WTC11 (cell line): ENCODE measurements around the gene CYP24A1. TPM values are rescaled to one million over a fixed set of nuclear protein-coding genes. Genes with fewer than 3 reads are reported as not detected.

ENCODE experiments used
- ATAC-seq: fragments of 200-7000 bp; cut with Tn5 transposase; 2 replicates; pipeline ENCODE4 v1.10.0; 2021; ENCODE audit warnings: mild to moderate bottlenecking, moderate library complexity
- CTCF ChIA-PET: fragments of 300-600 bp; sonication (Branson Sonifier 250); formaldehyde crosslinking; loops from one replicate; lab custom pipeline; 2021; ENCODE audit warnings: antibody characterized with exemption; lab: Charles Lee
- POLR2A ChIA-PET: fragments of 350-600 bp; sonication (Branson Sonifier 250); formaldehyde crosslinking; loops from one replicate; lab custom pipeline; 2021; ENCODE audit warnings: antibody characterized with exemption; lab: Charles Lee
- DNase-seq: peaks from one replicate; pipeline ENCODE4 v3.0.0; 2021; ENCODE audit warnings: low spot score
- H3K27ac Mint-ChIP-seq: 2 replicates; pipeline ENCODE4 v1.8.0; 2021; ENCODE audit warnings: mixed read lengths
- H3K27me3 Mint-ChIP-seq: 2 replicates; pipeline ENCODE4 v1.8.0; 2021; ENCODE audit warnings: low read depth, mild to moderate bottlenecking, moderate library complexity, mixed read lengths
- H3K36me3 Mint-ChIP-seq: 2 replicates; pipeline ENCODE4 v1.8.0; 2021; ENCODE audit warnings: mixed read lengths
- H3K4me1 Mint-ChIP-seq: 2 replicates; pipeline ENCODE4 v1.8.0; 2022; ENCODE audit warnings: mixed read lengths
- H3K4me3 Mint-ChIP-seq: 2 replicates; pipeline ENCODE4 v1.8.0; 2021; ENCODE audit warnings: mild to moderate bottlenecking, moderate library complexity, mixed read lengths
- H3K9me3 Mint-ChIP-seq: 2 replicates; pipeline ENCODE4 v1.8.0; 2021; ENCODE audit warnings: mixed read lengths
- ATF1 ChIP-seq: sonication (generic); formaldehyde crosslinking; IDR thresholded peaks from 2 replicates; pipeline ENCODE4 v1.8.1; 2023; ENCODE audit warnings: mild to moderate bottlenecking, moderate library complexity, missing genetic modification reagents
- CREB1 ChIP-seq: sonication (generic); formaldehyde crosslinking; IDR thresholded peaks from 2 replicates; pipeline ENCODE4 v1.8.0; 2023; ENCODE audit warnings: mild to moderate bottlenecking, missing genetic modification reagents
- CREM ChIP-seq: sonication (generic); formaldehyde crosslinking; IDR thresholded peaks from 2 replicates; pipeline ENCODE4 v1.8.1; 2022; ENCODE audit warnings: mild to moderate bottlenecking, missing genetic modification reagents, moderate library complexity
- MYBL2 ChIP-seq: sonication (generic); formaldehyde crosslinking; IDR thresholded peaks from 2 replicates; pipeline ENCODE4 v1.8.1; 2023; ENCODE audit warnings: mild to moderate bottlenecking, moderate library complexity, missing genetic modification reagents
- NR3C1 ChIP-seq: sonication (generic); formaldehyde crosslinking; conservative IDR thresholded peaks from 2 replicates; pipeline ENCODE4 v1.8.1; 2023; ENCODE audit warnings: low read depth, mild to moderate bottlenecking, missing genetic modification reagents
- SMAD3 ChIP-seq: sonication (generic); formaldehyde crosslinking; IDR thresholded peaks from 2 replicates; pipeline ENCODE4 v1.8.0; 2022; ENCODE audit warnings: missing genetic modification reagents, mild to moderate bottlenecking, borderline replicate concordance
- USF1 ChIP-seq: sonication (generic); formaldehyde crosslinking; IDR thresholded peaks from 2 replicates; pipeline ENCODE4 v1.8.0; 2022; ENCODE audit warnings: mild to moderate bottlenecking, missing genetic modification reagents
- ZNF317 ChIP-seq: sonication (generic); formaldehyde crosslinking; IDR thresholded peaks from 2 replicates; pipeline ENCODE4 v1.8.1; 2023; ENCODE audit warnings: low read depth, mild to moderate bottlenecking, moderate library complexity, missing genetic modification reagents, borderline replicate concordance
- ZNF425 ChIP-seq: fragments of 250-450 bp; sonication (Bioruptor Pico); conservative IDR thresholded peaks from 2 replicates; pipeline ENCODE4 v1.9.0; 2021; ENCODE audit warnings: mild to moderate bottlenecking
- ZNF532 ChIP-seq: fragments of 250-450 bp; sonication (Bioruptor Pico); IDR thresholded peaks from 2 replicates; pipeline ENCODE4 v1.9.0; 2021; ENCODE audit warnings: mild to moderate bottlenecking, borderline replicate concordance
- total RNA-seq: library from RNA; stranded (reverse); gene quantifications from 3 replicates; pipeline ENCODE4 v1.2.3, GENCODE V29; 2021
- TF ChIP-seq, protein P1 (sequence below): fragments of 250-450 bp; sonication (Bioruptor Pico); IDR thresholded peaks from 2 replicates; pipeline ENCODE4 v1.9.0; 2021; ENCODE audit warnings: mild to moderate bottlenecking
- TF ChIP-seq, protein P2 (sequence below): sonication (generic); formaldehyde crosslinking; IDR thresholded peaks from 2 replicates; pipeline ENCODE4 v1.8.0; 2023; ENCODE audit warnings: missing genetic modification reagents, mild to moderate bottlenecking, borderline replicate concordance
- TF ChIP-seq, protein P3 (sequence below): sonication (generic); formaldehyde crosslinking; IDR thresholded peaks from 2 replicates; pipeline ENCODE4 v1.8.0; 2022; ENCODE audit warnings: mild to moderate bottlenecking, missing genetic modification reagents
- TF ChIP-seq, protein P4 (sequence below): sonication (generic); formaldehyde crosslinking; IDR thresholded peaks from 2 replicates; pipeline ENCODE4 v1.8.0; 2022; ENCODE audit warnings: mild to moderate bottlenecking, missing genetic modification reagents
- TF ChIP-seq, protein P5 (sequence below): sonication (generic); formaldehyde crosslinking; IDR thresholded peaks from 2 replicates; pipeline ENCODE4 v1.8.1; 2022; ENCODE audit warnings: low read depth, mild to moderate bottlenecking, moderate library complexity, missing genetic modification reagents, borderline replicate concordance

Gene CYP24A1
- total RNA-seq, 1 experiment from 2014 or later = not detected

GRCh38 chr20:54140486-54140885 lies 33.3 kb downstream of the CYP24A1 start:
- H3K4me3 Mint-ChIP-seq = no peak overlapping the region
- H3K9me3 Mint-ChIP-seq = peaks cover 16% of the 10 kb centered on the region
- no peak overlapping the region for H3K27ac Mint-ChIP-seq
- TF ChIP-seq ATF1 (CRISPR knock-in tag) = no peak
- TF ChIP-seq USF1 (CRISPR knock-in tag) = no peak
- no peaks in the 10 kb centered on the region for H3K4me1 Mint-ChIP-seq
- DNase-seq (no peak), ATAC-seq (no peak)
- no peaks in the 10 kb centered on the region for H3K27me3 Mint-ChIP-seq
- POLR2A ChIA-PET = no interaction called here
- no peaks in the 10 kb centered on the region for H3K36me3 Mint-ChIP-seq
- CTCF ChIA-PET = no interaction called here

GRCh38 chr20:54140067-54140466 lies 33.7 kb downstream of the CYP24A1 start:
- H3K4me1 Mint-ChIP-seq = no peaks in the 10 kb centered on the region
- no peaks in the 10 kb centered on the region for H3K27me3 Mint-ChIP-seq
- ATAC-seq = no peak
- no peak for DNase-seq
- no peaks in the 10 kb centered on the region for H3K36me3 Mint-ChIP-seq
- no peak overlapping the region for H3K27ac Mint-ChIP-seq
- POLR2A ChIA-PET = no interaction called here
- H3K9me3 Mint-ChIP-seq = peaks cover 16% of the 10 kb centered on the region
- H3K4me3 Mint-ChIP-seq = no peak overlapping the region
- CTCF ChIA-PET = no interaction called here
- TF ChIP-seq, protein P1, sequence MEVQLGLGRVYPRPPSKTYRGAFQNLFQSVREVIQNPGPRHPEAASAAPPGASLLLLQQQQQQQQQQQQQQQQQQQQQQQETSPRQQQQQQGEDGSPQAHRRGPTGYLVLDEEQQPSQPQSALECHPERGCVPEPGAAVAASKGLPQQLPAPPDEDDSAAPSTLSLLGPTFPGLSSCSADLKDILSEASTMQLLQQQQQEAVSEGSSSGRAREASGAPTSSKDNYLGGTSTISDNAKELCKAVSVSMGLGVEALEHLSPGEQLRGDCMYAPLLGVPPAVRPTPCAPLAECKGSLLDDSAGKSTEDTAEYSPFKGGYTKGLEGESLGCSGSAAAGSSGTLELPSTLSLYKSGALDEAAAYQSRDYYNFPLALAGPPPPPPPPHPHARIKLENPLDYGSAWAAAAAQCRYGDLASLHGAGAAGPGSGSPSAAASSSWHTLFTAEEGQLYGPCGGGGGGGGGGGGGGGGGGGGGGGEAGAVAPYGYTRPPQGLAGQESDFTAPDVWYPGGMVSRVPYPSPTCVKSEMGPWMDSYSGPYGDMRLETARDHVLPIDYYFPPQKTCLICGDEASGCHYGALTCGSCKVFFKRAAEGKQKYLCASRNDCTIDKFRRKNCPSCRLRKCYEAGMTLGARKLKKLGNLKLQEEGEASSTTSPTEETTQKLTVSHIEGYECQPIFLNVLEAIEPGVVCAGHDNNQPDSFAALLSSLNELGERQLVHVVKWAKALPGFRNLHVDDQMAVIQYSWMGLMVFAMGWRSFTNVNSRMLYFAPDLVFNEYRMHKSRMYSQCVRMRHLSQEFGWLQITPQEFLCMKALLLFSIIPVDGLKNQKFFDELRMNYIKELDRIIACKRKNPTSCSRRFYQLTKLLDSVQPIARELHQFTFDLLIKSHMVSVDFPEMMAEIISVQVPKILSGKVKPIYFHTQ (CRISPR knock-in tag) = no peak
- TF ChIP-seq, protein P2, sequence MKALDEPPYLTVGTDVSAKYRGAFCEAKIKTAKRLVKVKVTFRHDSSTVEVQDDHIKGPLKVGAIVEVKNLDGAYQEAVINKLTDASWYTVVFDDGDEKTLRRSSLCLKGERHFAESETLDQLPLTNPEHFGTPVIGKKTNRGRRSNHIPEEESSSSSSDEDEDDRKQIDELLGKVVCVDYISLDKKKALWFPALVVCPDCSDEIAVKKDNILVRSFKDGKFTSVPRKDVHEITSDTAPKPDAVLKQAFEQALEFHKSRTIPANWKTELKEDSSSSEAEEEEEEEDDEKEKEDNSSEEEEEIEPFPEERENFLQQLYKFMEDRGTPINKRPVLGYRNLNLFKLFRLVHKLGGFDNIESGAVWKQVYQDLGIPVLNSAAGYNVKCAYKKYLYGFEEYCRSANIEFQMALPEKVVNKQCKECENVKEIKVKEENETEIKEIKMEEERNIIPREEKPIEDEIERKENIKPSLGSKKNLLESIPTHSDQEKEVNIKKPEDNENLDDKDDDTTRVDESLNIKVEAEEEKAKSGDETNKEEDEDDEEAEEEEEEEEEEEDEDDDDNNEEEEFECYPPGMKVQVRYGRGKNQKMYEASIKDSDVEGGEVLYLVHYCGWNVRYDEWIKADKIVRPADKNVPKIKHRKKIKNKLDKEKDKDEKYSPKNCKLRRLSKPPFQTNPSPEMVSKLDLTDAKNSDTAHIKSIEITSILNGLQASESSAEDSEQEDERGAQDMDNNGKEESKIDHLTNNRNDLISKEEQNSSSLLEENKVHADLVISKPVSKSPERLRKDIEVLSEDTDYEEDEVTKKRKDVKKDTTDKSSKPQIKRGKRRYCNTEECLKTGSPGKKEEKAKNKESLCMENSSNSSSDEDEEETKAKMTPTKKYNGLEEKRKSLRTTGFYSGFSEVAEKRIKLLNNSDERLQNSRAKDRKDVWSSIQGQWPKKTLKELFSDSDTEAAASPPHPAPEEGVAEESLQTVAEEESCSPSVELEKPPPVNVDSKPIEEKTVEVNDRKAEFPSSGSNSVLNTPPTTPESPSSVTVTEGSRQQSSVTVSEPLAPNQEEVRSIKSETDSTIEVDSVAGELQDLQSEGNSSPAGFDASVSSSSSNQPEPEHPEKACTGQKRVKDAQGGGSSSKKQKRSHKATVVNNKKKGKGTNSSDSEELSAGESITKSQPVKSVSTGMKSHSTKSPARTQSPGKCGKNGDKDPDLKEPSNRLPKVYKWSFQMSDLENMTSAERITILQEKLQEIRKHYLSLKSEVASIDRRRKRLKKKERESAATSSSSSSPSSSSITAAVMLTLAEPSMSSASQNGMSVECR (CRISPR knock-in tag) = no peak
- TF ChIP-seq MYBL2 (CRISPR knock-in tag) (no peak), CREM (no peak), ZNF425 (CRISPR knock-in tag) (no peak), ZNF317 (CRISPR knock-in tag) (no peak), SMAD3 (CRISPR knock-in tag) (no peak), CREB1 (no peak), NR3C1 (CRISPR knock-in tag) (no peak), ZNF532 (no peak)
- TF ChIP-seq, protein P3, sequence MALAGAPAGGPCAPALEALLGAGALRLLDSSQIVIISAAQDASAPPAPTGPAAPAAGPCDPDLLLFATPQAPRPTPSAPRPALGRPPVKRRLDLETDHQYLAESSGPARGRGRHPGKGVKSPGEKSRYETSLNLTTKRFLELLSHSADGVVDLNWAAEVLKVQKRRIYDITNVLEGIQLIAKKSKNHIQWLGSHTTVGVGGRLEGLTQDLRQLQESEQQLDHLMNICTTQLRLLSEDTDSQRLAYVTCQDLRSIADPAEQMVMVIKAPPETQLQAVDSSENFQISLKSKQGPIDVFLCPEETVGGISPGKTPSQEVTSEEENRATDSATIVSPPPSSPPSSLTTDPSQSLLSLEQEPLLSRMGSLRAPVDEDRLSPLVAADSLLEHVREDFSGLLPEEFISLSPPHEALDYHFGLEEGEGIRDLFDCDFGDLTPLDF (CRISPR knock-in tag) = no peak
- TF ChIP-seq, protein P4, sequence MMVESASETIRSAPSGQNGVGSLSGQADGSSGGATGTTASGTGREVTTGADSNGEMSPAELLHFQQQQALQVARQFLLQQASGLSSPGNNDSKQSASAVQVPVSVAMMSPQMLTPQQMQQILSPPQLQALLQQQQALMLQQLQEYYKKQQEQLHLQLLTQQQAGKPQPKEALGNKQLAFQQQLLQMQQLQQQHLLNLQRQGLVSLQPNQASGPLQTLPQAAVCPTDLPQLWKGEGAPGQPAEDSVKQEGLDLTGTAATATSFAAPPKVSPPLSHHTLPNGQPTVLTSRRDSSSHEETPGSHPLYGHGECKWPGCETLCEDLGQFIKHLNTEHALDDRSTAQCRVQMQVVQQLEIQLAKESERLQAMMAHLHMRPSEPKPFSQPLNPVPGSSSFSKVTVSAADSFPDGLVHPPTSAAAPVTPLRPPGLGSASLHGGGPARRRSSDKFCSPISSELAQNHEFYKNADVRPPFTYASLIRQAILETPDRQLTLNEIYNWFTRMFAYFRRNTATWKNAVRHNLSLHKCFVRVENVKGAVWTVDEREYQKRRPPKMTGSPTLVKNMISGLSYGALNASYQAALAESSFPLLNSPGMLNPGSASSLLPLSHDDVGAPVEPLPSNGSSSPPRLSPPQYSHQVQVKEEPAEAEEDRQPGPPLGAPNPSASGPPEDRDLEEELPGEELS (CRISPR knock-in tag) = no peak
- TF ChIP-seq, protein P5, sequence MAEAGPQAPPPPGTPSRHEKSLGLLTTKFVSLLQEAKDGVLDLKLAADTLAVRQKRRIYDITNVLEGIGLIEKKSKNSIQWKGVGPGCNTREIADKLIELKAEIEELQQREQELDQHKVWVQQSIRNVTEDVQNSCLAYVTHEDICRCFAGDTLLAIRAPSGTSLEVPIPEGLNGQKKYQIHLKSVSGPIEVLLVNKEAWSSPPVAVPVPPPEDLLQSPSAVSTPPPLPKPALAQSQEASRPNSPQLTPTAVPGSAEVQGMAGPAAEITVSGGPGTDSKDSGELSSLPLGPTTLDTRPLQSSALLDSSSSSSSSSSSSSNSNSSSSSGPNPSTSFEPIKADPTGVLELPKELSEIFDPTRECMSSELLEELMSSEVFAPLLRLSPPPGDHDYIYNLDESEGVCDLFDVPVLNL (CRISPR knock-in tag) = no peak
